Stomach (tissue), 4 donors: ENCODE data around the gene DSE.

Experiments used
- CTCF ChIP-seq, 7 experiments: fragments of 450-650 bp in 4 of 7; fragments of 200-600 bp in 3 of 7; sonication (generic) in 3 of 7; IDR thresholded peaks; one replicate each; pipeline ENCODE4 v1.5.1; 2016 to 2019; ENCODE audit warnings: antibody characterized with exemption in 7 of 7, control low read depth in 2 of 7, mild to moderate bottlenecking in 1 of 7
- EP300 ChIP-seq: sonication (generic); formaldehyde crosslinking; IDR thresholded peaks from one replicate; pipeline ENCODE4 v1.6.1; 2017; ENCODE audit warnings: antibody characterized with exemption
- POLR2AphosphoS5 ChIP-seq, 3 donors: sonication (generic); formaldehyde crosslinking; IDR thresholded peaks; one replicate each; pipeline ENCODE4 v1.6.1; 2016; ENCODE audit warnings: antibody characterized with exemption in 3 of 3

- TF ChIP-seq POLR2AphosphoS5 (IDR thresholded peaks at IDR 0.05) (no peak), CTCF (IDR thresholded peaks at IDR 0.05) (no peak), EP300 (no peak)
Measured at GRCh38 chr6:116417661-116418060, 46.9 kb downstream of the DSE start.
